ENCODE data around the gene GALC. TPM values are rescaled to one million over a fixed set of nuclear protein-coding genes. Genes with fewer than 3 reads are reported as not detected.

GALC gene
- total RNA-seq, 1 donor from 2014 or later, result 12.1 TPM

- DNase-seq (ENCODE audit: low read depth), result no peak
- TF ChIP-seq CTCF (conservative IDR thresholded peaks at IDR 0.05; ENCODE audit: low read depth, low read length), result no peak
- H3K4me3 ChIP-seq (ENCODE audit: low read depth, low read length), result no peak overlapping the region
These were observed 14.6 kb upstream of the GALC start for GRCh38 chr14:88007608-88008007.

- DNase-seq (ENCODE audit: low read depth), result no peak
- no peak overlapping the region for H3K4me3 ChIP-seq (ENCODE audit: low read depth, low read length)
- TF ChIP-seq CTCF (conservative IDR thresholded peaks at IDR 0.05; ENCODE audit: low read depth, low read length), result no peak
These were observed 13.2 kb upstream of the GALC start for GRCh38 chr14:88005978-88006851.

GRCh38 chr14:88005050-88005481, 12.1 kb upstream of the GALC start, which contains the start of gene GPR65:
GPR65 (plus strand) TSS chr14:88005135; CDS start chr14:88010848, 5,713 bp downstream.
- H3K4me3 ChIP-seq (ENCODE audit: low read depth, low read length), result no peak within 1 kb of the TSS
- DNase-seq (ENCODE audit: low read depth), result no peak
- no peak for TF ChIP-seq CTCF (conservative IDR thresholded peaks at IDR 0.05; ENCODE audit: low read depth, low read length)

GRCh38 chr14:88004506-88005036, 11.6 kb upstream of the GALC start:
- TF ChIP-seq CTCF (conservative IDR thresholded peaks at IDR 0.05; ENCODE audit: low read depth, low read length), result no peak
- H3K4me3 ChIP-seq (ENCODE audit: low read depth, low read length), result no peak overlapping the region
- DNase-seq (ENCODE audit: low read depth), result no peak

- no peak for DNase-seq (ENCODE audit: low read depth)
- H3K4me3 ChIP-seq (ENCODE audit: low read depth, low read length), result no peak overlapping the region
- no peak for TF ChIP-seq CTCF (conservative IDR thresholded peaks at IDR 0.05; ENCODE audit: low read depth, low read length)
These were observed 10.4 kb upstream of the GALC start for GRCh38 chr14:88003425-88003824.

GRCh38 chr14:88002421-88003075, 9.6 kb upstream of the GALC start:
- DNase-seq (ENCODE audit: low read depth), result no peak
- TF ChIP-seq CTCF (conservative IDR thresholded peaks at IDR 0.05; ENCODE audit: low read depth, low read length), result no peak
- no peak overlapping the region for H3K4me3 ChIP-seq (ENCODE audit: low read depth, low read length)
